Chondrocyte (in vitro differentiated cells): Measurements from ENCODE around the gene SLC25A42. TPM values are rescaled to one million over a fixed set of nuclear protein-coding genes. Genes with fewer than 3 reads are reported as not detected.

Experiments used
- DNase-seq: peaks from one replicate; pipeline ENCODE4 v3.0.0; 2021; ENCODE audit warnings: mixed read lengths, low spot score
- H3K27ac Mint-ChIP-seq: one replicate; pipeline ENCODE4 v1.8.0; 2021; ENCODE audit warnings: mild to moderate bottlenecking, moderate library complexity, mixed read lengths; ENCODE audit not compliant: unreplicated experiment
- H3K27me3 Mint-ChIP-seq: 2 replicates; pipeline ENCODE4 v1.8.0; 2021; ENCODE audit warnings: low read depth, mixed read lengths
- H3K36me3 Mint-ChIP-seq: 2 replicates; pipeline ENCODE4 v1.8.0; 2021; ENCODE audit warnings: low read depth, mixed read lengths
- H3K4me1 Mint-ChIP-seq: 2 replicates; pipeline ENCODE4 v1.8.0; 2021; ENCODE audit warnings: low read depth, mild to moderate bottlenecking, mixed read lengths
- H3K4me3 Mint-ChIP-seq: one replicate; pipeline ENCODE4 v1.8.0; 2021; ENCODE audit warnings: mild to moderate bottlenecking, moderate library complexity, mixed read lengths; ENCODE audit not compliant: unreplicated experiment
- H3K9me3 Mint-ChIP-seq: 2 replicates; pipeline ENCODE4 v1.8.0; 2021; ENCODE audit warnings: low read depth, mixed read lengths
- total RNA-seq: library from RNA; stranded (reverse); gene quantifications from 3 replicates; pipeline ENCODE4 v1.2.1, GENCODE V29; 2021
- TF ChIP-seq, protein P1 (sequence below): fragments of 200-600 bp; sonication (generic); IDR thresholded peaks from 2 replicates; pipeline ENCODE4 v1.5.0; 2021; ENCODE audit warnings: antibody characterized with exemption, mild to moderate bottlenecking, moderate library complexity

The SLC25A42 gene
- total RNA-seq, 1 donor from 2014 or later: 8.9 TPM

DNA sequence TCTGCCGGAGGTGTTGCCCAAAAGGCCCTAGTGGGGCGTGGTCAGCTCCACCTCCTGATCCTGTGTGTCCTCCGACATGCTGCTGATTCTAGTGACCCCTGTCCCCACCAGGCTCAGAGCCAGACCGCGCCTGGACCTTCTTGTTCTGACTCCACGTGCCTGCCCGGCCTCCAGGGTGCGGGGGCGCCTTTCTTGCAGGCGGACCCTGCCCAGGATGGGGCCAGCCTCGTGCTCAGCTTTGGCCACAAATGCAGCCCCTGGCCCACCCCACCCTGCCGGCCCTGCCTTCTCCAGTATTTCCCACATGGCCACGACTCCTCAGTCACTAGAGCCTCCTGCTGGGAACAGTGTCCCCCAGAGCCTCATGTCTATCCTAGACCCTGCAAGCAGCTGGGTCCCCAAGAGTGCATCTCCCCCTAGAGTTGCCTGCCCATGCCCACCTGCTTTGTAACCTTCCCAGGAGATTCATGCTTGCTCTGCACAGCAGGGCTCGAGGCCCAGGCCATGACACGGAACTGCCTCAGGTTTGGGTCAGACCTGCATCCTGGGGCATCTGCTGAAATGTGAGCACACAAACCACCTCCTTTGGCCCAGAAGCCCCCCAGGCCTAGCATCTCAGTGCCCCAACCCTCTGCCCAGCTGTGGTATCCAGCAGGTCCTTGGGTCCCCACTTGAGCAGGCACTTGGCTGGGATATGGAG lies 47.5 kb downstream of the SLC25A42 start:
- Mint-ChIP-seq H3K4me1 (peaks cover 13% of the 10 kb centered on the region), H3K27ac (no peak overlapping the region), H3K27me3 (no peaks in the 10 kb centered on the region), H3K9me3 (no peaks in the 10 kb centered on the region), H3K4me3 (no peak overlapping the region), H3K36me3 (peaks cover 1% of the 10 kb centered on the region)
- TF ChIP-seq, protein P1, sequence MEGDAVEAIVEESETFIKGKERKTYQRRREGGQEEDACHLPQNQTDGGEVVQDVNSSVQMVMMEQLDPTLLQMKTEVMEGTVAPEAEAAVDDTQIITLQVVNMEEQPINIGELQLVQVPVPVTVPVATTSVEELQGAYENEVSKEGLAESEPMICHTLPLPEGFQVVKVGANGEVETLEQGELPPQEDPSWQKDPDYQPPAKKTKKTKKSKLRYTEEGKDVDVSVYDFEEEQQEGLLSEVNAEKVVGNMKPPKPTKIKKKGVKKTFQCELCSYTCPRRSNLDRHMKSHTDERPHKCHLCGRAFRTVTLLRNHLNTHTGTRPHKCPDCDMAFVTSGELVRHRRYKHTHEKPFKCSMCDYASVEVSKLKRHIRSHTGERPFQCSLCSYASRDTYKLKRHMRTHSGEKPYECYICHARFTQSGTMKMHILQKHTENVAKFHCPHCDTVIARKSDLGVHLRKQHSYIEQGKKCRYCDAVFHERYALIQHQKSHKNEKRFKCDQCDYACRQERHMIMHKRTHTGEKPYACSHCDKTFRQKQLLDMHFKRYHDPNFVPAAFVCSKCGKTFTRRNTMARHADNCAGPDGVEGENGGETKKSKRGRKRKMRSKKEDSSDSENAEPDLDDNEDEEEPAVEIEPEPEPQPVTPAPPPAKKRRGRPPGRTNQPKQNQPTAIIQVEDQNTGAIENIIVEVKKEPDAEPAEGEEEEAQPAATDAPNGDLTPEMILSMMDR: no peak
- no peak for DNase-seq

DNA sequence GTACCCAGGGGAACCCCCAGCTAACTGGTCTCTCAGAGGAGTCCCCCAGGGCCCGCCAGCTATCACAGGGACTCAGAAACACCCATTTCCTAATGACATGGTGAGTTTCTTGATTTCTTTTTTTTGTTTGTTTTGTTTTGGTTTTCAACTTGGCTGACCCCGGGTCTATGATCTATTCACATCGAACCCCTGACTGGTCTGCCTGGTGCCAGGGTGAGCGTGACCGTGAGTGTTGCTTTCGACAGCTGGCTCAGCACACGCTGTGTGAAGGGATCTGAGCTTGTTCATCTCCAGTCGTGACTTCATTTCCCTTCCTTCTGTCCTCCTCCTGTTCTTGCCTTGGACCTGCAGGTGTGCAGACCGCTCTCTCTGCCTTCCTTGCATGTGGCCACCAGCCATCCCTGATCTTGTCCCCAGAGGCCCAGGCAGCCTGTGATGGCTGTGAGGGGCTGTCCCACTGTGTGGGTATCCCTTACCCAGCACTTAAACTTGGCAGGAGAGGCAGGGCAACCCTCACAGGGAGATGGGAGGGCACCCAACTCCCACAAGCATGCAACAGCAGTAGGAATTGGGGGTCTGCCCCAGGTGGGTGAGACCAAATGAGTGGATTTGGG lies 48.3 kb downstream of the SLC25A42 start:
- DNase-seq: no peak
- H3K9me3 Mint-ChIP-seq: no peaks in the 10 kb centered on the region
- TF ChIP-seq, protein P1: no peak
- H3K4me3 Mint-ChIP-seq: no peak overlapping the region
- no peak overlapping the region for H3K27ac Mint-ChIP-seq
- peaks cover 2% of the 10 kb centered on the region for H3K36me3 Mint-ChIP-seq
- H3K4me1 Mint-ChIP-seq: peaks cover 13% of the 10 kb centered on the region
- no peaks in the 10 kb centered on the region for H3K27me3 Mint-ChIP-seq

DNA sequence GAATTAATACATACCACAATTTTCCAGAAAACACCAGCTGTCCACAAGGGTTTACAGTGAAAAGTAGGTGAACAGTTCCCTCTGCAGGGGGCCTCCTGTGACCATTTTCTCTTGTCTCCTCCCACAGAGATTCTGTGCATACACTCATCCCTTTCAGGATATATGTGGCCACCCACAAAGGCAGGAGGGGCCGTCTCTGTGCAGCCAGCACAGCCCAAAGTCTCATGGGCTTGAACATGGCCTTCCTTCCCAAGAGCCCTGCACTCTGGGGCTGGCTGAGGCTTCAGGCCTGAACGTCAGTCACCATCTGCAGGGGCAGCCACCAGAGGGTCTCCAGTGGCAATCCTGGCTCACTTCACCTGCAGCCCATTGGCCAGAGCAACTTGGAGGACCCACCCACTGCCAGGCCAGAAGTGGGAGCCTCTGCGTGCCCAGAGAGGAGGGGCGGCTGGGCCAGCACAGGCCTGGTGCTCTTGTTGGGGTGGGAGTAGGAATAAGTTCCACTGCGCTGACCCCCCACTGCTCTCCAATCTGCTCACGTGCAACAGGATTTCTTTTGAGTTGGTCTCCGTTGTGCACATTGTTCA lies 49.3 kb downstream of the SLC25A42 start:
- DNase-seq: no peak
- H3K27ac Mint-ChIP-seq: no peak overlapping the region
- no peaks in the 10 kb centered on the region for H3K27me3 Mint-ChIP-seq
- peaks cover 13% of the 10 kb centered on the region for H3K4me1 Mint-ChIP-seq
- H3K4me3 Mint-ChIP-seq: no peak overlapping the region
- H3K9me3 Mint-ChIP-seq: no peaks in the 10 kb centered on the region
- H3K36me3 Mint-ChIP-seq: peaks cover 1% of the 10 kb centered on the region
- TF ChIP-seq, protein P1: no peak

DNA sequence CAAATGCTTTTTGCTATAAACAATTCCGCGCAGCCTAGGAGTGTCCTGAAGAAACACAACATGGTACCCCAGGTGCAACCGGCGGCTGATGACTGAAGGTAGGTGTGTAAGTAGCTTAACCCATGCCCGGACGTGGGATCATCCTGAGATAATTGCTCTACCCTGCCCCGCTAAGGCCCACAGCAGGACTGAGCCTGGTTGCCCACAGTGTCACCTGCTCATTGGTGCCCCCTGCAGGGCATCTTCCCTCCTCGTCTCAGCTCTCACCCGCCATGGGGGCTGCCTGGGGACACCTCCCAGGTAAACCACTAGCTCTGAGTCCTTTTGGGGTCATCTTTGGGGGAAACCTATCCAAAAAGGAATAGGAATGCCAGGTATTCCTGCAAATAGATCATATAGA lies 52.2 kb downstream of the SLC25A42 start:
- H3K9me3 Mint-ChIP-seq: no peaks in the 10 kb centered on the region
- no peaks in the 10 kb centered on the region for H3K4me1 Mint-ChIP-seq
- no peaks in the 10 kb centered on the region for H3K27me3 Mint-ChIP-seq
- peaks cover 7% of the 10 kb centered on the region for H3K36me3 Mint-ChIP-seq
- TF ChIP-seq, protein P1: peak; percentile 67
- DNase-seq: no peak
- H3K27ac Mint-ChIP-seq: no peak overlapping the region
- no peak overlapping the region for H3K4me3 Mint-ChIP-seq

DNA sequence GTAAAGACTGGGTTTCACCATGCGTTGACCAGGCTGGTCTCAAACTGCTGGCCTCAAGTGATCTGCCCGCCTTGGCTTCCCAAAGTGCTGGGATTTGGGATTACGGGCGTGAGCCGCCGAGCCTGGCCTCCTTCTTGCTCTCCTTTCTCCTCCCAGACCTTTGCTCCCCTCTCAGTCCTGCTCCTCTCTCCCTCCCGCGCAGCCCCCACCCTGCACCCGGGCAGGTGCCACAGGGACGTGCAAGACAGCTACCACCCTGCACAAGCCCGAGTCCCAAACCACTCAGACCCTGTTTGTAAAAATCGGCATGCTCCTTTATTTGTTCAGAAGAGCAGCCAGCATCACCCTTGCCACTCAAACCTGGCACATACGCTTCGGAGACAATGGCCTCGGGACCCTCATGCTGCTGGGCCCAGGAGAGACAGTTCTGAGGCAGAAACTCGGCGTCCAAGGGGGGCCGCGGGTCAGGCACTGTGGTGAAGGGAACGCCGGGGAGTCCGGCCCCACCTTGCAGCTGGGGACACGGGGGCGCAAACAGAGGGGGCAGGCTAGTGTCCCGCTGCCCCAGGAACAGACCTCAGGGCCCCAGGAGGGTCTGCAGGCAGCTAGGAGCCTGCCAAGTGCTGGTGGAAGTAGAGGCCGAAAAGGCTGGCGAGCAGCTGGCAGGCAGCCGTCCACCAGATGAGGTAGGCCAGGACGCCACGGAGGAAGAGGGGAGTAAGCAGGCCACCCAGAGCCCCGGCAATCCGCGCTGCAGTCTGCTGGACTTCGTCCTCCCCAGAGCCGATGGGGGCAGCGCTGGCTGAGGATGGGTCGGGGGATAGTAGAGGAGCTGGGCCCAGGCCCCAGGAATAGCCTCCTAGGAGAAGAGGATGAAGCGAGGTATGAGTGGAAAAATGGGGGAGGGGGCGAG lies 55.8 kb downstream of the SLC25A42 start:
- DNase-seq: no peak
- H3K9me3 Mint-ChIP-seq: peaks cover 12% of the 10 kb centered on the region

More for the DNA sequence above, 55.8 kb downstream of the SLC25A42 start:
- no peaks in the 10 kb centered on the region for H3K27me3 Mint-ChIP-seq
- TF ChIP-seq, protein P1: no peak
- peaks cover 24% of the 10 kb centered on the region for H3K36me3 Mint-ChIP-seq
- H3K4me1 Mint-ChIP-seq: no peaks in the 10 kb centered on the region
- no peak overlapping the region for H3K27ac Mint-ChIP-seq
- H3K4me3 Mint-ChIP-seq: no peak overlapping the region
